ENCODE data around the gene SOD3.

GRCh38 chr4:24810871-24811631 is 15.7 kb downstream of the SOD3 start:
- TF ChIP-seq TEAD4 (IDR thresholded peaks at IDR 0.05) (no peak), MAX (IDR thresholded peaks at IDR 0.05) (no peak), EGR1 (IDR thresholded peaks at IDR 0.05) (no peak), CREB1 (IDR thresholded peaks at IDR 0.05; ENCODE audit: low read depth) (no peak), TAF1 (IDR thresholded peaks at IDR 0.05; ENCODE audit: low read depth) (no peak), EP300 (IDR thresholded peaks at IDR 0.05; ENCODE audit: borderline replicate concordance) (no peak), REST (IDR thresholded peaks at IDR 0.05; ENCODE audit: low read depth) (no peak), FOXM1 (IDR thresholded peaks at IDR 0.05; ENCODE audit: borderline replicate concordance, low read depth) (no peak), ZBTB7A (IDR thresholded peaks at IDR 0.05; ENCODE audit: low read depth) (no peak), NFIC (IDR thresholded peaks at IDR 0.05) (no peak), USF1 (IDR thresholded peaks at IDR 0.05) (no peak), RAD21 (IDR thresholded peaks at IDR 0.05; ENCODE audit: low read depth) (no peak), YY1 (IDR thresholded peaks at IDR 0.05; ENCODE audit: low read depth) (no peak)

Data from Ishikawa (cell line).